ENCODE data around the gene HLA-B. TPM values are rescaled to one million over a fixed set of nuclear protein-coding genes. Genes with fewer than 3 reads are reported as not detected.
A peak's percentile ranks its signal among the peaks of the same experiment; 100 is the strongest.
"Not testable (repeated sequence)": the region's sequence is repeated elsewhere in the genome, so short reads cannot be mapped to it uniquely, and the experiment has no call there.

HLA-B gene
- polyA plus RNA-seq, 4 donors, result 282 to 2,421 (median 1,159) TPM

DNA sequence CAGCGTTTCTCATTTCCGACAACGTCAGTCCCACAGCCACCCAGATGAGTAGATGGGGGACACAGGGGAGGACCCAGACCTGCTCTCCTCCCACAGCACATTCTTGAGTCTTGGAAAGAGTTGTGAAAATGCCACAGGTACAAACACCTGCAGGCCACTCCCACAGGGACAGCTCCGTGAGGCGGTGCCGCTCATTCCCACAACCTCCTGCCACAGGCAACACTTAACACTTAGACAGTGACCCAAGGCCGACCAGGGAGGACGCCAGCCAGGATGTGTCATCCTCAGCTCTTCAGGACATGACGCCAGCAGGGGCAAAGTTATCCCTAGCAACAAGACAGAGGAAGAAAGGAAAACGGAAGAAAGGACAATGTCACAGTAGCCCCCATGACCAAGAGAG lies 22.9 kb upstream of the HLA-B start:
- Histone ChIP-seq H3K36me3 (ENCODE audit: control insufficient read depth in 3 of 3, insufficient read depth in 2 of 3, low read depth in 1 of 3, low read length in 3 of 3) (no peaks in the 10 kb centered on the region), H3K9me3 (ENCODE audit: control insufficient read depth in 2 of 2, insufficient read depth in 1 of 2, low read depth in 1 of 2, low read length in 1 of 2) (no peaks in the 10 kb centered on the region), H3K27me3 (ENCODE audit: control insufficient read depth in 3 of 3, insufficient read depth in 3 of 3, low read length in 3 of 3) (peaks cover 0 to 4% (median 0%) of the 10 kb centered on the region in 3 donors), H3K4me3 (ENCODE audit: low read depth in 1 of 3, low read length in 3 of 3) (no peak overlapping the region), H3K27ac (ENCODE audit: low read depth in 1 of 3, low read length in 2 of 3) (peak overlapping the region in 1 of 3 donors; percentile 84), H3K4me1 (ENCODE audit: control insufficient read depth in 3 of 3, insufficient read depth in 2 of 3, low read depth in 1 of 3, low read length in 2 of 3) (peaks cover 0 to 11% (median 11%) of the 10 kb centered on the region in 3 donors)
- FAIRE-seq (no peak), DNase-seq (peak in 1 of 2 donors; percentile 87)
- 18 to 38% (median 24%) methylated on average over 10 of the region's 10 CpGs for WGBS, 3 donors

DNA sequence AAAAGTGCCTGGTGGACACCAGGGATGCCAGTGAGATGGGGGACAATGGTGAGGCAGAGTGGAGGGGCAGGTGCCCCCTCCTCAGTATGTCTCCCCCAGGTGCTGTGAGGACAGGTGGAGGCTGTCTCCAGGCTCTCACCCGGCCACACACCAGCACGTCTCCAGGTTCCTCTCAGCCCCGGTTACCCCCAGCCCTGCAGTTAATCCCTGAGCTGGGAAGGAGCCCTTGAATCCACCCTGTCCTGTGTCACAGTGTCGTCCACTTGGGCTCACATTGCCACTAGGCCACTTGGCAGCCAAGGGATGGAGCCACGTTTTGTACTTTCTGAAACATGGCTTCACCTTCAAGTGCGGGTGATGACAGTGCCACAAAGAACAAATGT lies 21.7 kb upstream of the HLA-B start:
- FAIRE-seq, result no peak
- H3K27me3 ChIP-seq (ENCODE audit: control insufficient read depth in 3 of 3, insufficient read depth in 3 of 3, low read length in 3 of 3), result peaks cover 0 to 4% (median 0%) of the 10 kb centered on the region in 3 donors
- peak overlapping the region in 2 of 3 donors; percentile 1 to 84 for H3K27ac ChIP-seq (ENCODE audit: low read depth in 1 of 3, low read length in 2 of 3)
- H3K4me1 ChIP-seq (ENCODE audit: control insufficient read depth in 3 of 3, insufficient read depth in 2 of 3, low read depth in 1 of 3, low read length in 2 of 3), result peaks cover 0 to 11% (median 11%) of the 10 kb centered on the region in 3 donors
- no peak overlapping the region for H3K4me3 ChIP-seq (ENCODE audit: low read depth in 1 of 3, low read length in 3 of 3)
- DNase-seq, result no peak
- no peaks in the 10 kb centered on the region for H3K9me3 ChIP-seq (ENCODE audit: control insufficient read depth in 2 of 2, insufficient read depth in 1 of 2, low read depth in 1 of 2, low read length in 1 of 2)
- WGBS, 3 donors, result 31 to 53% (median 38%) methylated on average over 6 of the region's 6 CpGs
- H3K36me3 ChIP-seq (ENCODE audit: control insufficient read depth in 3 of 3, insufficient read depth in 2 of 3, low read depth in 1 of 3, low read length in 3 of 3), result no peaks in the 10 kb centered on the region

DNA sequence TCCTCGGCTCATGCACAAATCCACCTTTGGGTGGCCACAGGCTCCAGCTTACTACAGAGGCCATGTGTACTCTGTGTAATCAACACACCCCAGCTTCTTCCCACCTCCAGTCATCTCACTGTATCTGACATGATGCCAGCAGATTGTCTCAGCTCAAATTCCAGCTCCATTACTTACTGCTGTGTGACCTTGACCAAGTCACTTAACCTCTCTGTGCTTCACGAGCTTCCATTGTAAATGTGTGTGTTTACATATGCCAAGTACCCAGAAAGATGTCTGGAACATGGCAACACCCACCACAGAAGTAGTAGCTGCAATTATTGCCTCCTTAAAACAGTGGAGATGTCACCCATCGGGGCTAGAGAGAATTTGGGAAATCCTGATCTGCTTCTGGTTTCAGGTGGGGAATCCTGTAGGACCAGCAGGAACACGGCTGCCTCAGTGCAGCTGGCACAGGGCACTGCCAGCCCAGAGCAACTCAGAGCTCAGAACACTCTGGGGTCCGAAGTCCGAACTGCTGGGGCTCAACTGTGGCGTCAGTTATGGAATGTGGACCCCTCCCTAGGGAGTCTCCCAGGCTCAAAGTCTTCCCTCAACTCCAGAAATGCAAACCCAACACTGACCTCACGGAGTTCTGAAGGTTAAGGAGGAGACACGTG lies 21.2 kb upstream of the HLA-B start:
- Histone ChIP-seq H3K4me1 (ENCODE audit: control insufficient read depth in 3 of 3, insufficient read depth in 2 of 3, low read depth in 1 of 3, low read length in 2 of 3) (peaks cover 0 to 11% (median 11%) of the 10 kb centered on the region in 3 donors), H3K27ac (ENCODE audit: low read depth in 1 of 3, low read length in 2 of 3) (peak overlapping the region in 2 of 3 donors; percentile 43 to 89), H3K4me3 (ENCODE audit: low read depth in 1 of 3, low read length in 3 of 3) (no peak overlapping the region), H3K36me3 (ENCODE audit: control insufficient read depth in 3 of 3, insufficient read depth in 2 of 3, low read depth in 1 of 3, low read length in 3 of 3) (no peaks in the 10 kb centered on the region), H3K27me3 (ENCODE audit: control insufficient read depth in 3 of 3, insufficient read depth in 3 of 3, low read length in 3 of 3) (peaks cover 0 to 4% (median 0%) of the 10 kb centered on the region in 3 donors), H3K9me3 (ENCODE audit: control insufficient read depth in 2 of 2, insufficient read depth in 1 of 2, low read depth in 1 of 2, low read length in 1 of 2) (no peaks in the 10 kb centered on the region)
- DNase-seq, result peak; percentile 81 to 99
- 14 to 44% (median 25%) methylated on average over 9 of the region's 9 CpGs for WGBS, 3 donors
- FAIRE-seq, result no peak

DNA sequence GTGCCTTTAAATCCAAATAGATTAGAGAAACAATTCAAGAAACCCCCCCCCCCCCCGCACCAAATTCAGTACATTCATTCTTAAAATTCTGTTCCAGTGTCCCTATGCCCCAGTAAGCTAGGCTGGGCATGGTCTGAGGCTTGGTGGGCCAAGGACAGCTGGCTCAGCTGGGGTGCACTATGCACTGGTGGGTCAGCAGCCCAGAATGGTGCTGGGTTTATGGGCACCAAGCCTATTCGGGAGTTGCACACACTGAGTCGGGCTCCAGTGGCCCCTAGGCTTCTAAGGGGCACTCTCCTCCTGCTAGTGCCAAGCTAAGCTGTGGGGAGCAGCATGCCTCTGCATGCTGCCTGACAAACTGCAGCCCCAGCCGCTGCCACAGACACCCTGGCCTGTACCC lies 20.1 kb upstream of the HLA-B start:
- Histone ChIP-seq H3K4me1 (ENCODE audit: control insufficient read depth in 3 of 3, insufficient read depth in 2 of 3, low read depth in 1 of 3, low read length in 2 of 3) (peaks cover 0 to 11% (median 11%) of the 10 kb centered on the region in 3 donors), H3K27ac (ENCODE audit: low read depth in 1 of 3, low read length in 2 of 3) (peak overlapping the region in 1 of 3 donors; percentile 51), H3K4me3 (ENCODE audit: low read depth in 1 of 3, low read length in 3 of 3) (no peak overlapping the region), H3K9me3 (ENCODE audit: control insufficient read depth in 2 of 2, insufficient read depth in 1 of 2, low read depth in 1 of 2, low read length in 1 of 2) (no peaks in the 10 kb centered on the region), H3K27me3 (ENCODE audit: control insufficient read depth in 3 of 3, insufficient read depth in 3 of 3, low read length in 3 of 3) (peaks cover 0 to under 1% (median 0%) of the 10 kb centered on the region in 3 donors), H3K36me3 (ENCODE audit: control insufficient read depth in 3 of 3, insufficient read depth in 2 of 3, low read depth in 1 of 3, low read length in 3 of 3) (no peaks in the 10 kb centered on the region)
- FAIRE-seq (no peak), DNase-seq (no peak)
- 25 to 38% (median 29%) methylated on average over 4 of the region's 4 CpGs for WGBS, 3 donors

DNA sequence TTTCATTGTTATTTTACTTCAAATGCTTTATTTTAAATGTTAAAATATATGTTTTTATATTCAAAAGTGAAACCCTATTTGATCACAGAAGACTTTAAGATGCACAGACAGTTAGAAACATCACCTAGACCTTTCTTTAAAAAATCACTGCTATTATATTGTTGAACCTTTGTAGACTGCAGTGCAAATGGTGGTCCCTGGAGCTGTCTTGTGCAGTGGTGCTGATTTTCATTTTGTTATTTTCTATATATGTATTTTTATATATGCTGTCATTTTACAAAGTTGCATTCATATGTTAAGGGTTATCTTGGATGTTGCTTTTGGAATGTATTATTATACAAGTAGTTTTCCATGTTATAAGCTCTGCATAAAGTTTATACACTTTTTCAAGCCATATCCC lies 18.7 kb upstream of the HLA-B start:
- Histone ChIP-seq H3K27ac (ENCODE audit: low read depth in 1 of 3, low read length in 2 of 3) (no peak overlapping the region), H3K36me3 (ENCODE audit: control insufficient read depth in 3 of 3, insufficient read depth in 2 of 3, low read depth in 1 of 3, low read length in 3 of 3) (no peaks in the 10 kb centered on the region), H3K9me3 (ENCODE audit: control insufficient read depth in 2 of 2, insufficient read depth in 1 of 2, low read depth in 1 of 2, low read length in 1 of 2) (no peaks in the 10 kb centered on the region), H3K4me1 (ENCODE audit: control insufficient read depth in 3 of 3, insufficient read depth in 2 of 3, low read depth in 1 of 3, low read length in 2 of 3) (peaks cover 0 to 11% (median 11%) of the 10 kb centered on the region in 3 donors), H3K4me3 (ENCODE audit: low read depth in 1 of 3, low read length in 3 of 3) (no peak overlapping the region), H3K27me3 (ENCODE audit: control insufficient read depth in 3 of 3, insufficient read depth in 3 of 3, low read length in 3 of 3) (no peaks in the 10 kb centered on the region)
- DNase-seq (no peak), FAIRE-seq (no peak)

DNA sequence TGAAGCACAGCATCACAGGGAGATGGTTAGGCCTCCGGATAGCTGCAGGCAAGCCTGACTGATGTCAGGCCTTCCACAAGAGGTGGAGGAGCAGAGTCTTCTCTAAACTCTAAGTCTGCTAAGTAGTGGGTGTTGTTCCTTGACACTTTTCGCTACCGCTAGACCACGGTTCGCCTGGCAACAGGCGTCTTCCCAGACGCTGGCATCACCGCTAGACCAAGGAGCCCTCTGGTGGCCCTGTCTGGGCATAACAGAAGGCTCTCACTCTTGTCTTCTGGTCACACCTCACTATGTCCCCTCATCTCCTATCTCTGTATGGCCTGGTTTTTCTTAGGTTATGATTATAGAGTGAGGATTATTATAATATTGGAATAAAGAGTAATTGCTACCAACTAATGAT lies 17.1 kb upstream of the HLA-B start:
- FAIRE-seq; H3K27me3 ChIP-seq (ENCODE audit: control insufficient read depth in 3 of 3, insufficient read depth in 3 of 3, low read length in 3 of 3); H3K9me3 ChIP-seq (ENCODE audit: control insufficient read depth in 2 of 2, insufficient read depth in 1 of 2, low read depth in 1 of 2, low read length in 1 of 2); H3K4me3 ChIP-seq (ENCODE audit: low read depth in 1 of 3, low read length in 3 of 3); H3K36me3 ChIP-seq (ENCODE audit: control insufficient read depth in 3 of 3, insufficient read depth in 2 of 3, low read depth in 1 of 3, low read length in 3 of 3); H3K27ac ChIP-seq (ENCODE audit: low read depth in 1 of 3, low read length in 2 of 3); DNase-seq: not testable (repeated sequence)
- 0 to 20% methylated on average over 1 to 8 of the region's 8 CpGs; no CpG with 5 or more reads in 1 of the 3 donors for WGBS, 3 donors
- peaks cover 0 to 11% (median 9%) of the 10 kb centered on the region in 3 donors for H3K4me1 ChIP-seq (ENCODE audit: control insufficient read depth in 3 of 3, insufficient read depth in 2 of 3, low read depth in 1 of 3, low read length in 2 of 3)

DNA sequence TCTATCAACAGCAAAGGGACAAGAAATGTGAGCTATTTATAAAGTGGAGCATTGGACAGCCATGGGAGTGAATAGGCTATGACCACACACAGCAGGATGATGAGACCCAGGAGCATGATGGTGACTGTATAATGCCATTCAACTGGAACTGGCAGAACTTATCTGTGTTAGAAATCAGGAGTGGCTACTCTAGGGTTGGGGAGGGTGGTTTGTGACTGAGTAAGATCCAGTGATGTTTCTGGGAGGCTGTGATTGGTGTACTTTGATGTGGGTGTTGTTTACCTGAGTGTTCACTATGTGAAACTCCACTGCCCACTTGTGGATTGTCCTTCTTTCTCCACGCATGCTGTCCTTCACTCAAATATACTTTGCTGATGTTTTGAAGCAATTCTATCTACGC lies 11.5 kb upstream of the HLA-B start:
- H3K9me3 ChIP-seq (ENCODE audit: control insufficient read depth in 2 of 2, insufficient read depth in 1 of 2, low read depth in 1 of 2, low read length in 1 of 2), result no peaks in the 10 kb centered on the region
- H3K27ac ChIP-seq (ENCODE audit: low read depth in 1 of 3, low read length in 2 of 3), result no peak overlapping the region
- peaks cover 0 to 36% (median 0%) of the 10 kb centered on the region in 3 donors for H3K27me3 ChIP-seq (ENCODE audit: control insufficient read depth in 3 of 3, insufficient read depth in 3 of 3, low read length in 3 of 3)
- DNase-seq, result no peak
- WGBS, 3 donors, result 68 to 76% (median 73%) methylated on average over 2 of the region's 2 CpGs
- no peak for FAIRE-seq
- H3K4me1 ChIP-seq (ENCODE audit: control insufficient read depth in 3 of 3, insufficient read depth in 2 of 3, low read depth in 1 of 3, low read length in 2 of 3), result peaks cover 0 to 6% (median 0%) of the 10 kb centered on the region in 3 donors
- H3K36me3 ChIP-seq (ENCODE audit: control insufficient read depth in 3 of 3, insufficient read depth in 2 of 3, low read depth in 1 of 3, low read length in 3 of 3), result no peaks in the 10 kb centered on the region
- H3K4me3 ChIP-seq (ENCODE audit: low read depth in 1 of 3, low read length in 3 of 3), result no peak overlapping the region

DNA sequence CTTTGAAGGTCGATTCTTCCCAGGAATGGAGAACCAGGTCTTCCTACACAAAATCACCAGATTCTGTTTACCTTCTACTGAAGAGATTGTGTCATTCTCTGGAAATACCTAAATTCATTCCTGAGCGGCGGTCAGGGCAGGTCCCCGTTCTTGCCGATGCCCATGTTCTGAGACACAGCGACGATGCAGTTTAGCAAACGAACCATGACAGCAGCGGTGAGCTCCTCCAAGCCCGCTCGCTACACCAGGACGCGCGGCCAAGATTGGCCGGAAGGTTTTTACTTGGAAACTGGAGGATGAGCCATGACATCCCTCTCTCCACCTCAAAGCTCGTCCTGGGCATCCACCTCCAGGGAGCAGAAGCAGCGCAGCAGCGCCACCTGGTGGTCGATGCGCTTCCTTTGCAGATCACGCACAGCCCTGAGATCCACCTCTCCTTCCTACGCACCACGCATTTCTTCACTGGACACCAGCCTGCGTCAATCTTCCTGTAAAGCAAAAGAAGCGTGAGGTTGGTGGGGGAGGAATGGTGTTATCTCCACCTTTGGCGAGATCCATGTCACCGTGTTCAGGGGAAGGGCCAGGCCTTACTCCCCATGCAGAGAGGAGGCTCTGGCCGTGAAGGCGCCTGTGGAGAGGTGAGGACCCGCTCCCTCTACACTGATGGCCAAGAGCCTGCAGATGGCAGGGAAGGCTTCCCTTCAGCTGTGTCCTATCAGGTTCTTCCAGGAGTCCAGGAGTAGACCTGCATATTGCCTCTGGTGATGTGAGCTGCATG lies 9.9 kb upstream of the HLA-B start:
- Histone ChIP-seq H3K27ac (ENCODE audit: low read depth in 1 of 3, low read length in 2 of 3) (no peak overlapping the region), H3K36me3 (ENCODE audit: control insufficient read depth in 3 of 3, insufficient read depth in 2 of 3, low read depth in 1 of 3, low read length in 3 of 3) (no peaks in the 10 kb centered on the region), H3K4me3 (ENCODE audit: low read depth in 1 of 3, low read length in 3 of 3) (peak overlapping the region in 1 of 3 donors; percentile 20), H3K27me3 (ENCODE audit: control insufficient read depth in 3 of 3, insufficient read depth in 3 of 3, low read length in 3 of 3) (peaks cover 0 to 40% (median 0%) of the 10 kb centered on the region in 3 donors), H3K9me3 (ENCODE audit: control insufficient read depth in 2 of 2, insufficient read depth in 1 of 2, low read depth in 1 of 2, low read length in 1 of 2) (no peaks in the 10 kb centered on the region), H3K4me1 (ENCODE audit: control insufficient read depth in 3 of 3, insufficient read depth in 2 of 3, low read depth in 1 of 3, low read length in 2 of 3) (peaks cover 0 to 6% (median 0%) of the 10 kb centered on the region in 3 donors)
- FAIRE-seq (no peak), DNase-seq (peak; percentile 92 to 94)
- WGBS, 3 donors, result 3 to 7% (median 5%) methylated on average over 30 of the region's 30 CpGs
